PFSK-1 (cell line): Measurements from ENCODE around the gene PTGDR2.

ENCODE experiments used
- FOXP2 ChIP-seq: optimal IDR thresholded peaks from 2 replicates; pipeline ENCODE3; 2011; ENCODE audit warnings: borderline replicate concordance, control low read depth, inconsistent platforms; ENCODE audit not compliant: insufficient read depth; ENCODE audit errors: extremely low read length, extremely low read depth
- POLR2AphosphoS5 ChIP-seq: IDR thresholded peaks from 2 replicates; pipeline ENCODE4 v1.6.1; 2012; ENCODE audit warnings: low read depth, mild to moderate bottlenecking, control low read depth, low read length, moderate library complexity
- REST ChIP-seq, 2 experiments: IDR thresholded peaks; 2 replicates each; pipeline versions ENCODE4 v1.6.1 to v1.8.0; 2011 to 2012; ENCODE audit warnings: low read depth in 2 of 2, low read length in 2 of 2, control low read depth in 1 of 2, inconsistent platforms in 1 of 2, mild to moderate bottlenecking in 1 of 2, moderate library complexity in 1 of 2; ENCODE audit not compliant: insufficient read depth in 1 of 2
- SIN3A ChIP-seq: IDR thresholded peaks from 2 replicates; pipeline ENCODE4 v1.6.1; 2012; ENCODE audit warnings: mild to moderate bottlenecking, low read length, moderate library complexity, borderline replicate concordance; ENCODE audit not compliant: insufficient read depth
- TAF1 ChIP-seq: IDR thresholded peaks from 2 replicates; pipeline ENCODE4 v1.6.1; 2012; ENCODE audit warnings: low read length, control low read depth, borderline replicate concordance; ENCODE audit not compliant: insufficient read depth

PTGDR2 gene

GRCh38 chr11:60813324-60813723 lies 42.4 kb downstream of the PTGDR2 start:
- TF ChIP-seq FOXP2 (no peak), REST (IDR thresholded peaks at IDR 0.05; ENCODE audit: insufficient read depth in 1 of 2, low read depth in 2 of 2, low read length in 2 of 2) (no peak), SIN3A (no peak), POLR2AphosphoS5 (no peak), TAF1 (no peak)

GRCh38 chr11:60810569-60810968 lies 45.2 kb downstream of the PTGDR2 start:
- TF ChIP-seq TAF1 (no peak), SIN3A (no peak), REST (IDR thresholded peaks at IDR 0.05; ENCODE audit: insufficient read depth in 1 of 2, low read depth in 2 of 2, low read length in 2 of 2) (no peak), POLR2AphosphoS5 (no peak), FOXP2 (no peak)

- no peak for TF ChIP-seq POLR2AphosphoS5
- TF ChIP-seq FOXP2: no peak
- no peak for TF ChIP-seq REST (IDR thresholded peaks at IDR 0.05; ENCODE audit: insufficient read depth in 1 of 2, low read depth in 2 of 2, low read length in 2 of 2)
- no peak for TF ChIP-seq TAF1
- TF ChIP-seq SIN3A: no peak
Measured at GRCh38 chr11:60810151-60810550, 45.6 kb downstream of the PTGDR2 start.

GRCh38 chr11:60809691-60810090 lies 46.1 kb downstream of the PTGDR2 start:
- TF ChIP-seq POLR2AphosphoS5: no peak
- TF ChIP-seq FOXP2: no peak
- no peak for TF ChIP-seq SIN3A
- TF ChIP-seq REST (IDR thresholded peaks at IDR 0.05; ENCODE audit: insufficient read depth in 1 of 2, low read depth in 2 of 2, low read length in 2 of 2): no peak
- TF ChIP-seq TAF1: no peak

- no peak for TF ChIP-seq SIN3A
- no peak for TF ChIP-seq POLR2AphosphoS5
- no peak for TF ChIP-seq REST (IDR thresholded peaks at IDR 0.05; ENCODE audit: insufficient read depth in 1 of 2, low read depth in 2 of 2, low read length in 2 of 2)
Measured at GRCh38 chr11:60809249-60809648, 46.5 kb downstream of the PTGDR2 start.
